HG03097 (cell line): ENCODE results near the gene FGF19.

Source experiments
- ATAC-seq: cut with Tn5 transposase; IDR thresholded peaks from one replicate; pipeline ENCODE4 v1.9.1; 2021; ENCODE audit not compliant: unreplicated experiment, low FRiP score

FGF19 gene

GRCh38 chr11:69718912-69719311 is 15.1 kb upstream of the FGF19 start:
- ATAC-seq: no peak

GRCh38 chr11:69718147-69718546 is 14.3 kb upstream of the FGF19 start:
- ATAC-seq: no peak

GRCh38 chr11:69716891-69717747 is 13.3 kb upstream of the FGF19 start:
- no peak for ATAC-seq

GRCh38 chr11:69716099-69716498 is 12.3 kb upstream of the FGF19 start:
- ATAC-seq: no peak

- no peak for ATAC-seq
These were observed 11.6 kb upstream of the FGF19 start for GRCh38 chr11:69715446-69715845.

GRCh38 chr11:69711822-69712801 is 8.3 kb upstream of the FGF19 start:
- no peak for ATAC-seq

GRCh38 chr11:69708736-69709401 is 5.0 kb upstream of the FGF19 start:
- ATAC-seq: no peak

GRCh38 chr11:69707176-69707575 is 3.4 kb upstream of the FGF19 start:
- no peak for ATAC-seq

- no peak for ATAC-seq
These were observed 2.3 kb upstream of the FGF19 start for GRCh38 chr11:69705901-69706787.

- ATAC-seq: no peak
These were observed 1.6 kb upstream of the FGF19 start for GRCh38 chr11:69705351-69705811.

GRCh38 chr11:69704508-69705253 is 859 bp upstream of the FGF19 start:
- no peak for ATAC-seq

GRCh38 chr11:69703453-69703767 is 412 bp downstream of the FGF19 start:
- no peak for ATAC-seq

GRCh38 chr11:69702769-69703452 is 911 bp downstream of the FGF19 start:
- ATAC-seq: no peak

GRCh38 chr11:69702239-69702691 is 1.6 kb downstream of the FGF19 start:
- no peak for ATAC-seq

- no peak for ATAC-seq
These were observed 3.3 kb downstream of the FGF19 start for GRCh38 chr11:69700278-69701140.

- no peak for ATAC-seq
These were observed 4.6 kb downstream of the FGF19 start for GRCh38 chr11:69699213-69699612.

GRCh38 chr11:69698362-69698761 is 5.5 kb downstream of the FGF19 start:
- ATAC-seq: no peak

- no peak for ATAC-seq
These were observed 6.0 kb downstream of the FGF19 start for GRCh38 chr11:69697861-69698260.
